Panc1 (cell line): ENCODE data around the gene CLDN34. TPM values are rescaled to one million over a fixed set of nuclear protein-coding genes. Genes with fewer than 3 reads are reported as not detected.

Experiments
- ATAC-seq: fragments of 200-7000 bp; cut with Tn5 transposase; 2 replicates; pipeline ENCODE4 v1.9.1; 2020; ENCODE audit warnings: mild to moderate bottlenecking, moderate library complexity
- BruUV-seq: library from RNA; stranded (reverse); fragments of 400-500 nt; replicated peaks from 2 replicates; lab custom pipeline; 2021; lab: Mats Ljungman, UMichigan
- CTCF ChIA-PET: fragments of 300-600 bp; sonication (Branson Sonifier 250); formaldehyde crosslinking; loops from one replicate; lab custom pipeline; 2022; ENCODE audit warnings: antibody characterized with exemption; lab: Charles Lee
- POLR2A ChIA-PET: fragments of 300-600 bp; sonication (Branson Sonifier 250); formaldehyde crosslinking; loops from one replicate; lab custom pipeline; 2022; ENCODE audit warnings: antibody characterized with exemption; lab: Charles Lee
- DNase-seq: peaks from one replicate; pipeline ENCODE4 v3.0.0-alpha.2; 2010; ENCODE audit warnings: low read depth, low spot score
- H3K27ac ChIP-seq: 2 replicates; pipeline ENCODE4 v1.5.1; 2011; ENCODE audit warnings: mild to moderate bottlenecking, low read length, inconsistent platforms
- H3K27me3 ChIP-seq: fragments of 200-500 bp; sonication (Bioruptor generic); 2 replicates; pipeline ENCODE4 v1.6.0; 2014; ENCODE audit warnings: low read length, inconsistent platforms; ENCODE audit not compliant: control insufficient read depth, insufficient read depth
- H3K36me3 ChIP-seq: fragments of 200-500 bp; sonication (Bioruptor generic); 2 replicates; pipeline ENCODE4 v1.5.1; 2014; ENCODE audit warnings: inconsistent platforms, mild to moderate bottlenecking, low read length, moderate library complexity; ENCODE audit not compliant: control insufficient read depth, insufficient read depth
- H3K4me1 ChIP-seq: 2 replicates; pipeline ENCODE4 v1.5.1; 2011; ENCODE audit warnings: inconsistent platforms, mild to moderate bottlenecking, low read length, moderate library complexity; ENCODE audit not compliant: control insufficient read depth, insufficient read depth
- H3K4me3 ChIP-seq, 2 experiments: 2 replicates each; pipeline ENCODE4 v1.5.1; 2011 to 2012; ENCODE audit warnings: low read depth in 2 of 2, low read length in 2 of 2, mild to moderate bottlenecking in 2 of 2, inconsistent platforms in 1 of 2, moderate library complexity in 1 of 2
- H3K9me3 ChIP-seq: fragments of 200-500 bp; sonication (Bioruptor generic); 2 replicates; pipeline ENCODE4 v1.5.1; 2014; ENCODE audit warnings: low read depth, mild to moderate bottlenecking, inconsistent platforms, low read length, moderate library complexity; ENCODE audit not compliant: control insufficient read depth, insufficient read depth
- POLR2AphosphoS5 ChIP-seq: IDR thresholded peaks from 2 replicates; pipeline ENCODE4 v1.6.1; 2012; ENCODE audit warnings: mild to moderate bottlenecking, low read depth, low read length, moderate library complexity
- REST ChIP-seq, 2 experiments: IDR thresholded peaks; 2 replicates each; pipeline ENCODE4 v1.6.1; 2011 to 2012; ENCODE audit warnings: low read depth in 2 of 2, control low read depth in 1 of 2, low read length in 1 of 2, mild to moderate bottlenecking in 1 of 2, moderate library complexity in 1 of 2; ENCODE audit not compliant: insufficient read depth in 1 of 2
- SIN3A ChIP-seq: IDR thresholded peaks from 2 replicates; pipeline ENCODE4 v1.6.1; 2012; ENCODE audit warnings: low read depth, mild to moderate bottlenecking, low read length, moderate library complexity, borderline replicate concordance; ENCODE audit not compliant: insufficient read depth
- TCF7L2 ChIP-seq: IDR thresholded peaks from 2 replicates; pipeline ENCODE4 v1.6.1; 2011; ENCODE audit warnings: mild to moderate bottlenecking, low read depth, low read length, inconsistent platforms
- in situ Hi-C: cut with HindIII; loops from 2 replicates; pipeline ENCODE4 v1.10.0; 2016; ENCODE audit warnings: low sequenced_read_pairs, low pct_unique_long_range_greater_than_20kb
- intact Hi-C: fragments of 100-400 bp; cut with micrococcal nuclease; formaldehyde crosslinking; loops from one replicate; pipeline ENCODE4 v1.10.0; 2022; ENCODE audit not compliant: unreplicated experiment
- total RNA-seq: library from RNA; stranded (reverse); gene quantifications from one replicate; pipeline ENCODE4 v1.2.1, GENCODE V29; 2021; ENCODE audit not compliant: unreplicated experiment
- TF ChIP-seq, protein P1 (sequence below): fragments of 450-650 bp; IDR thresholded peaks from 2 replicates; pipeline ENCODE4 v1.5.1; 2017; ENCODE audit warnings: mild to moderate bottlenecking

The CLDN34 gene
- total RNA-seq, 1 experiment from 2014 or later: not detected

DNA sequence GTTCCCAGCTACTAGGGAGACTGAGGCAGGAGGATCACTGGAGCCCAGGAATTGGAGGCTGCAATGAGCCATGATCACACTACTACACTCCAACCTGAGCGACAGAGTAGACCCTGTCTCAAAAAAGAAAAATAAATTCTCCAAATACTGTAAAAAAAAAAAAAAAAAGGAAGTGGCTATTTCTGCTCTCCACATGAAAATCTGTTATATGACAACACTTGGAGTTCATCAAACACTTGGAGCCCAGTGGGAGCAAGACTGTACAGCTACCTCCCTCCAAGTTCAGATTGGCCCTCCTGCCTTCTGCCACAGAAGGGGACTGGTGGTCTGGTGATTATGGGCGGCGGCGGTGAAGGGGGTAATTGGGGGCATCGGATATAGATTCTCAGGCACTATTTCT is 9.0 kb upstream of the CLDN34 start:
- Histone ChIP-seq H3K4me1 (no peaks in the 10 kb centered on the region), H3K36me3 (no peaks in the 10 kb centered on the region), H3K27ac (no peak overlapping the region), H3K27me3 (no peaks in the 10 kb centered on the region), H3K4me3 (no peak overlapping the region), H3K9me3 (no peaks in the 10 kb centered on the region)
- no TSS peak for BruUV-seq
- TF ChIP-seq, protein P1, sequence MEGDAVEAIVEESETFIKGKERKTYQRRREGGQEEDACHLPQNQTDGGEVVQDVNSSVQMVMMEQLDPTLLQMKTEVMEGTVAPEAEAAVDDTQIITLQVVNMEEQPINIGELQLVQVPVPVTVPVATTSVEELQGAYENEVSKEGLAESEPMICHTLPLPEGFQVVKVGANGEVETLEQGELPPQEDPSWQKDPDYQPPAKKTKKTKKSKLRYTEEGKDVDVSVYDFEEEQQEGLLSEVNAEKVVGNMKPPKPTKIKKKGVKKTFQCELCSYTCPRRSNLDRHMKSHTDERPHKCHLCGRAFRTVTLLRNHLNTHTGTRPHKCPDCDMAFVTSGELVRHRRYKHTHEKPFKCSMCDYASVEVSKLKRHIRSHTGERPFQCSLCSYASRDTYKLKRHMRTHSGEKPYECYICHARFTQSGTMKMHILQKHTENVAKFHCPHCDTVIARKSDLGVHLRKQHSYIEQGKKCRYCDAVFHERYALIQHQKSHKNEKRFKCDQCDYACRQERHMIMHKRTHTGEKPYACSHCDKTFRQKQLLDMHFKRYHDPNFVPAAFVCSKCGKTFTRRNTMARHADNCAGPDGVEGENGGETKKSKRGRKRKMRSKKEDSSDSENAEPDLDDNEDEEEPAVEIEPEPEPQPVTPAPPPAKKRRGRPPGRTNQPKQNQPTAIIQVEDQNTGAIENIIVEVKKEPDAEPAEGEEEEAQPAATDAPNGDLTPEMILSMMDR: no peak
- TF ChIP-seq SIN3A: no peak
- no peak for TF ChIP-seq POLR2AphosphoS5
- TF ChIP-seq TCF7L2: no peak
- no peak for TF ChIP-seq REST (IDR thresholded peaks at IDR 0.05; ENCODE audit: insufficient read depth in 1 of 2, low read depth in 2 of 2, low read length in 1 of 2)
- in situ Hi-C loops (no loop called here), intact Hi-C loops (no loop called here)
- POLR2A ChIA-PET: no interaction called here
- CTCF ChIA-PET: no interaction called here
- no peak for ATAC-seq
- DNase-seq: no peak

DNA sequence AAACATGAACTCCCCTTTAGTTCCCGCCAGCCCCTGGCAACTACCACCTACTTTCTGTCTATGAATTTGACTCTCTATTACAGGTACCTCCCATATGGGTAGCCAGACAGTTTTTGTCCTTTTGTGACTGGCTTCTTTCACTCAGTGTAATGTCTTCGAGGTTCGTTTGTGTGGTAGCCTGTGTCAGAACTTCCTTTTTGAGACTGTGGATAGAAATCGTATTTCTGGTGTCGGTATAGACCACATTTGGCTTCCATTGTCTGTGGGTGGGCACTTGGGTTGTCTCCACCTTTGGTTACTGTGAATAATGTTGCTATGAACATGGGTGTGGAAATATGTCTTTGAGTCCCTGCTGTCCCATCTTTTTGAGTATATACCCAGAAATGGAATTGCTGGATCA is 5.4 kb upstream of the CLDN34 start:
- ChIA-PET CTCF (no interaction called here), POLR2A (no interaction called here)
- Histone ChIP-seq H3K36me3 (no peaks in the 10 kb centered on the region), H3K9me3 (no peaks in the 10 kb centered on the region), H3K27me3 (no peaks in the 10 kb centered on the region), H3K27ac (no peak overlapping the region), H3K4me3 (no peak overlapping the region), H3K4me1 (no peaks in the 10 kb centered on the region)
- BruUV-seq: no TSS peak
- ATAC-seq (no peak), DNase-seq (no peak)
- TF ChIP-seq, protein P1: no peak
- no peak for TF ChIP-seq TCF7L2
- no peak for TF ChIP-seq REST (IDR thresholded peaks at IDR 0.05; ENCODE audit: insufficient read depth in 1 of 2, low read depth in 2 of 2, low read length in 1 of 2)
- no peak for TF ChIP-seq SIN3A
- TF ChIP-seq POLR2AphosphoS5: no peak
- intact Hi-C loops: no loop called here
- in situ Hi-C loops: no loop called here
